GM19397 (cell line): ENCODE data around the gene ATG7.

Experiments
- ATAC-seq: cut with Tn5 transposase; IDR thresholded peaks from one replicate; pipeline ENCODE4 v1.9.1; 2021; ENCODE audit warnings: mild to moderate bottlenecking, moderate library complexity; ENCODE audit not compliant: unreplicated experiment

The ATG7 gene

GRCh38 chr3:11271986-11272904 lies at the start of gene ATG7:
Gene ATG7, plus strand, starts transcription at chr3:11272397. Its CDS starts 26,299 bp downstream, at chr3:11298696.
- ATAC-seq = peak; percentile 99

- ATAC-seq = no peak
These were observed 48.2 kb upstream of the ATG7 start for GRCh38 chr3:11224010-11224409.

GRCh38 chr3:11224870-11225229 lies 47.3 kb upstream of the ATG7 start:
- no peak for ATAC-seq

- ATAC-seq = no peak
These were observed 46.2 kb upstream of the ATG7 start for GRCh38 chr3:11226042-11226370.

- ATAC-seq = no peak
These were observed 44.2 kb upstream of the ATG7 start for GRCh38 chr3:11228041-11228440.

GRCh38 chr3:11230125-11230524 lies 42.1 kb upstream of the ATG7 start:
- ATAC-seq = no peak

GRCh38 chr3:11230832-11231231 lies 41.4 kb upstream of the ATG7 start:
- ATAC-seq = no peak

- no peak for ATAC-seq
These were observed 36.8 kb upstream of the ATG7 start for GRCh38 chr3:11235385-11235784.

GRCh38 chr3:11236588-11237461 lies 35.4 kb upstream of the ATG7 start:
- ATAC-seq = no peak

- no peak for ATAC-seq
These were observed 34.1 kb upstream of the ATG7 start for GRCh38 chr3:11238060-11238459.

GRCh38 chr3:11238880-11239279 lies 33.3 kb upstream of the ATG7 start:
- ATAC-seq = no peak

GRCh38 chr3:11239796-11240195 lies 32.4 kb upstream of the ATG7 start:
- ATAC-seq = no peak

GRCh38 chr3:11240496-11240895 lies 31.7 kb upstream of the ATG7 start:
- ATAC-seq = no peak

- ATAC-seq = no peak
These were observed 28.0 kb upstream of the ATG7 start for GRCh38 chr3:11244121-11244677.

- ATAC-seq = no peak
These were observed 26.9 kb upstream of the ATG7 start for GRCh38 chr3:11245276-11245675.

GRCh38 chr3:11245827-11246662 lies 26.2 kb upstream of the ATG7 start:
- ATAC-seq = no peak

- ATAC-seq = no peak
These were observed 25.6 kb upstream of the ATG7 start for GRCh38 chr3:11246663-11246970.

- no peak for ATAC-seq
These were observed 24.8 kb upstream of the ATG7 start for GRCh38 chr3:11247362-11247761.

- no peak for ATAC-seq
These were observed 23.6 kb upstream of the ATG7 start for GRCh38 chr3:11248596-11248995.

- ATAC-seq = no peak
These were observed 21.0 kb upstream of the ATG7 start for GRCh38 chr3:11250902-11251806.
